Effector memory CD4-positive, alpha-beta T cell (primary cell): ENCODE results near the gene KRTAP5-1.
"Not testable (repeated sequence)": the region's sequence is repeated elsewhere in the genome, so short reads cannot be mapped to it uniquely, and the experiment has no call there.

ENCODE experiments used
- DNase-seq, 3 donors: peaks; one replicate each; pipeline ENCODE4 v3.0.0-alpha.2; 2020
- H3K27ac ChIP-seq: 2 replicates; pipeline ENCODE4 v1.7.0; 2013; ENCODE audit warnings: mild to moderate bottlenecking, low read length, moderate library complexity; ENCODE audit not compliant: insufficient read depth, poor library complexity, severe bottlenecking
- H3K27me3 ChIP-seq: replicated peaks from 2 replicates; pipeline ENCODE4 v1.7.0; 2013; ENCODE audit warnings: mild to moderate bottlenecking, low read length; ENCODE audit not compliant: insufficient read depth, control insufficient read depth, poor library complexity, severe bottlenecking
- H3K36me3 ChIP-seq: 2 replicates; pipeline ENCODE4 v1.7.0; 2013; ENCODE audit warnings: mild to moderate bottlenecking, low read length, moderate library complexity; ENCODE audit not compliant: control insufficient read depth, insufficient read depth
- H3K4me1 ChIP-seq: 2 replicates; pipeline ENCODE4 v1.7.0; 2013; ENCODE audit warnings: low read length, mild to moderate bottlenecking; ENCODE audit not compliant: control insufficient read depth, insufficient read depth, poor library complexity, severe bottlenecking
- H3K4me3 ChIP-seq: 2 replicates; pipeline ENCODE4 v1.7.0; 2013; ENCODE audit warnings: low read length, low read depth, mild to moderate bottlenecking; ENCODE audit not compliant: insufficient read depth, poor library complexity, severe bottlenecking
- H3K9me3 ChIP-seq: 2 replicates; pipeline ENCODE4 v1.7.0; 2013; ENCODE audit warnings: mild to moderate bottlenecking, low read length, moderate library complexity; ENCODE audit not compliant: control insufficient read depth

KRTAP5-1 gene

DNA sequence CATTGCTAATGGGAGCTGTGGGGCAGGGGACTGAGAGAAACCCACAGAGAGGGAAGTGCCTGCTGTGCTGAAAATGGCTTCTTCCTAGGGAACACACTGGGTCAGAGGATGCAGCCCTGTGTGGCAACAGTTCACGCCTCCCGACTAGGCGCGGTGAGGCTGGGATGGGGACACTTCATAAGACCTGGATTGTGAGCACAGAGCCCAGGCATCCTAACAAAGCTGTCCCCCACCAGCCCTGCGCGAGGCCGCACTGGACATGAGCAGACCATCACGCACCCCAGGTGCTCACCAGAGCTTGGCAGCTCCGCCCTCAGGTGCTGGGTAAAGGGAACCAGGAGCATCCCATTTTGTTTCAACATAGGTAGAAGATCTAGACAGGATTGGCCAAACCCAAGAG lies 38.6 kb upstream of the KRTAP5-1 start:
- no peaks in the 10 kb centered on the region for H3K36me3 ChIP-seq
- no peaks in the 10 kb centered on the region for H3K27me3 ChIP-seq

DNA sequence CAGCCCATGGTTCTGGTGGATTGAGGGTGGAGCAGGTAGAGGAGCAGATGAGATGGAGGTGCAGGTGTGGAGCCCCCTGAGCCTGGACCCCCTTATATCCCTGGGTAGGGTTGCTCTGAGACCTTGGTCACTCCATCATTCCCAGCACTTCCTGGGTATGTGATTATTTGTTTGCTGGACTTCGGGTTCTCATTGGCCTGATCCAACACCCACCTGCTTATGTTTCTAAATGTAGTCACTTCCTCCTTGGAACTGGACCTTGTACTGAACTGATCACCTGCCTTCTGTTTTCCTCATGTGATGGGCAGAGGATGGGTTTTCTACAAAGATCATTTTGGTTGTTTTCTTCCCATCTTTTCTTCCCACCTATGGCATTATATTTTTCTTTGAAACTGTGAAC lies 37.0 kb upstream of the KRTAP5-1 start, which contains the start of gene KRTAP5-4:
Gene KRTAP5-4 (minus strand): TSS at position 53 of the 400 bp plus-strand sequence. CDS start 45 bp downstream, at position 8.
- H3K27ac ChIP-seq, result no peak within 1 kb of the TSS
- no peaks in the 10 kb centered on the region for H3K4me1 ChIP-seq
- H3K4me3 ChIP-seq, result no peak within 1 kb of the TSS
- H3K36me3 ChIP-seq, result no peaks in the 10 kb centered on the region
- no peaks in the 10 kb centered on the region for H3K9me3 ChIP-seq
- no peaks in the 10 kb centered on the region for H3K27me3 ChIP-seq
- no peak for DNase-seq

More for the DNA sequence above, 38.6 kb upstream of the KRTAP5-1 start:
- no peak overlapping the region for H3K27ac ChIP-seq
- DNase-seq, result no peak
- no peaks in the 10 kb centered on the region for H3K9me3 ChIP-seq
- H3K4me3 ChIP-seq, result no peak overlapping the region
- H3K4me1 ChIP-seq, result peaks cover 3% of the 10 kb centered on the region

DNA sequence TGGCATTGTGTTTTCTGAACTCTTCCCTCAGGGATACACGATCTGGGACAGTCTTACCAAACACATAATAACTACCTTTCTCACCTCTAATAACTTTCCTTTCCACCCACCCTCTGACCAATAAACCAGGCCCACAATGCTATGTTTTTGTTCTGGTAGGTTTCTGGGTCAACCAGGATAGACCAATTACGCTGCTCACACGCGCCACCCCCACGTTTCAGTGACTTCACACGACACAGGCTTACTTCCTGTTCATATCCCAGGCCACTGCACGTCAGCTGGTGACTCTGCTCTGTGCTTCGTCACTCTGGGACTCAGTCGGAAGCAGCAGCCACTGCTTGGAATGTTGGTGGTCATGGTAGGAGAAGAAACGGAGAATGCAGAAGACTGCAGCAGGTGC lies 34.4 kb upstream of the KRTAP5-1 start:
- Histone ChIP-seq H3K27me3 (no peaks in the 10 kb centered on the region), H3K36me3 (no peaks in the 10 kb centered on the region), H3K27ac (no peak overlapping the region), H3K4me1 (no peaks in the 10 kb centered on the region), H3K9me3 (no peaks in the 10 kb centered on the region), H3K4me3 (no peak overlapping the region)
- DNase-seq, result peak; percentile 6 to 30 (median 8)

DNA sequence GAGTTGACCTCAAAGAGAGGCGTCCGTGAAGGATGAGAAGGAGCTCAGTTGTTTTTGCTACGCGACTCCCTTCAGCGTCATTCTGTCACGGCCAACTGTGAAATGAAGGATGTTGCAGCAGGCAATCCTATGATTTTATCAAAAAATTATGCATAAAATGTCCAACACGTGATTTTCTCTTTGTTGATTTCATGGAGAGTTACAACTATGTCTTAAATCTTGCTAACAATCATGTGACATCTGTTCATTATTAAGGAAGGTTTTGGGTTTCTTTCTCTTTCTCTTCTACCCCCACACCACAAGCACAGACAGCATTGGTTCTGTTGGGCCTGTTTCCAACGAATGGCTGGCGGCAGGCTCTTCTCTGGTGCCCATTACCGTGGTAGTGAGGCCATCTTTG lies 33.1 kb upstream of the KRTAP5-1 start:
- H3K27ac ChIP-seq, result no peak overlapping the region
- no peaks in the 10 kb centered on the region for H3K27me3 ChIP-seq
- no peaks in the 10 kb centered on the region for H3K36me3 ChIP-seq
- no peak for DNase-seq
- H3K9me3 ChIP-seq, result no peaks in the 10 kb centered on the region
- no peaks in the 10 kb centered on the region for H3K4me1 ChIP-seq
- no peak overlapping the region for H3K4me3 ChIP-seq

DNA sequence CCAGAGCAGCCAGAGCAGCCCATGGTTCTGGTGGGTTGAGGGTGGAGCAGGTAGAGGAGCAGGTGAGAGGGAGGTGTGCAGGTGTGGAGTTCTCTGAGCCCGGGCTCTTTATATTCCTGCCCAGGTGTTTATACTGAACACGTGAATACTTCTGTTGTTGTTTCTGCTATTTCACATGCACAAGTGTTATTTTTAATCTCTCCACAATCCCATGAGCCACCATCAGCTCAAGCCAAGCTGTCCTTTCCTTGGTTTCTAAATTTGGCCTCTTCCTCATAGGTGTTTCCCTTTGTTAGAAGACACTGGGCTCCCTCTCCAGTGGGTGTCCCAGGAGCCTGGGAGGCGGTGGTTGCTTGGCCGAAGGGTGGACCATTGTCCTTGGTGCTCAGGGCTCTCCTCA lies 23.3 kb upstream of the KRTAP5-1 start, which contains the start of gene KRTAP5-3:
Gene KRTAP5-3 (minus strand): TSS at position 101 of the 400 bp plus-strand sequence. CDS start 78 bp downstream, at position 23.
- H3K27me3 ChIP-seq, result no peaks in the 10 kb centered on the region
- no peaks in the 10 kb centered on the region for H3K9me3 ChIP-seq
- H3K4me3 ChIP-seq, result no peak within 1 kb of the TSS
- no peak within 1 kb of the TSS for H3K27ac ChIP-seq
- H3K4me1 ChIP-seq, result no peaks in the 10 kb centered on the region
- no peaks in the 10 kb centered on the region for H3K36me3 ChIP-seq
- no peak for DNase-seq

DNA sequence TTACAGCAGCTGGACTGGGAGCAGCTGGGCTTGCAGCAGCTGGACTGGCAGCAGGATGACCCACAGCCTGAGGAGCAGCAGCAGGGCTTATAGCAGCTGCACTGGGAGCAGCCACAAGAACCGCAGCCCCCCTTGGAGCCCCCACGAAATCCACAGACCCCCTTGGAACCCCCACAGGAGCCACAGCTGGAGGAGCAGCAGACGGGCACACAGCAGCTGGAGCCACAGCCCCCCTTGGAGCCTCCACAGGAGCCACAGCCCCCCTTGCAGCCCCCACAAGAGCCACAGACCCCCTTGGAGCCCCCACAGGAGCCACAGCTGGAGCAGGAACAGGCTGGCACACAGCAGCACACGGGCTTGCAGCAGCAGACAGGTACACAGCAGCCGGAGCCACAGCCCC lies 22.8 kb upstream of the KRTAP5-1 start:
- H3K4me3 ChIP-seq, H3K9me3 ChIP-seq, H3K27me3 ChIP-seq, H3K27ac ChIP-seq, H3K36me3 ChIP-seq, H3K4me1 ChIP-seq, DNase-seq: not testable (repeated sequence)

DNA sequence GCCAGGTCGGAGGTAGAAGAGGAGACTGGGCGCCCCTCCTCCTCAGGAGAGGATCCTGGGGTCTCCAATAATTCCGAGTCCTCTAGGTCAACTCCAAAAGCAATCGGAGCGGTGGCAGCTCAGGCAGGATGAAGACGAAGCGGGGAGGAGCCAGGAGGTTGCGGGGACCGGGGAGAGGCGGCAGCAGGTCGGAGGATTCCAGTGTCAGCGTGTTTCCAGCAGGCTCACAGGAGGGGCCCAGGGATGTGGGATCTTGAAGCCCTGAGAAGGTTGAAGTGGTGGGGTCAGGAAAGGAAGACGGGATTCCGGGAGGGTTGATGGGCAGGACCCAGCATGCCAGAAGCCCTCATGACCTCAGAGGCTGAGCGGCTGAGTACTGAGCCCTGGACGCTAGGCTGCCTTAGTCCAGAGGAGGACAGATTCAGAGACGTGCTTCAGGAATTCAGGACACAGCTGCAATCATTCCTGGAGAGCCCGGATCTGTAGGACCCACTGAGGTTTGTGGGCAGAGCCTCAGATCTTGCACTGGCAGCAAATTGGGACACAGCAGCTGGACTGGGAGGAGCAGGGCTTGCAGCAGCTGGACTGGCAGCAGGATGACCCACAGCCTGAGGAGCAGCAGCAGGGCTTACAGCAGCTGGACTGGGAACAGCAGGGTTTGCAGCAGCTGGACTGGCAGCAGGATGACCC lies 22.2 kb upstream of the KRTAP5-1 start:
- H3K4me1 ChIP-seq, DNase-seq, H3K36me3 ChIP-seq, H3K9me3 ChIP-seq, H3K4me3 ChIP-seq, H3K27me3 ChIP-seq, H3K27ac ChIP-seq: not testable (repeated sequence)

DNA sequence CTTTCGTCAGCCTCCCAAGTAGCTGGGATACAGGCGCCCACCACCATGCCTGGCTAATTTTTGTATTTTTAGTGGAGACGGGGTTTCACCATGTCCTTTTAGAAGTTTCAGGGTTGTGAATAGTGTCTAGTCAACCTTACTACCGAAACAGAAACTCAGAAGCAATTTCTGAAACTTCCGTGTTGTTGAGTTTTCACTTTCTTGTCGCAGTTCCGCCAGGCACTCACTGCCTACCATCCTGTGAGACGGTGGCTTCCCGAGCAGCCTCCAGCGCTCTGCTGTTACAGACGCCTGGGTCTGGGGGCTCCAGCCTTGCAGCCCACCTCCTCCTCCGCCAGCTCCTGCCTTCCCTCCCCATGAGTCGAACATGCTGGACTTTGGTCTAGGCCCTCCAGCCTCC lies 20.8 kb upstream of the KRTAP5-1 start:
- H3K4me3 ChIP-seq, H3K27ac ChIP-seq, DNase-seq: not testable (repeated sequence)

DNA sequence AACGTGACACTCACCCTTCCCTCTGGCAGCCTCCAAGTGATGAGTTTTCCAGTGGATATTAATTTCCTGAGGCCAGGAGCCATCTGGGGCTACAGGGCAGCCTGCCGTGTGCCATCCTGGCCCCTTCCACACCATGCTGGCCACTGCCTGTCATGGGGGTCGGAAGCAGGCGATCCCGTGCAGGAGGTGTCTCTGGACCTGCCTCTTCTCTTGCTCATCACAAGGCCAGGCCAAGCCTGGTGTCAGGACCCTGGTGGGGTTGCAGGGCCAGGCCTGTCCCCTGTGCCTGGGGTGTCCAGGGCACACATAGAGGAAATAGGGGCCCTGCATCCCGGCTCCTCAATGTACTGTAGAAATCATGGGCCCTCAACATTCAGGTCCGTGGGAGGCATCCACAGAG lies 19.6 kb upstream of the KRTAP5-1 start:
- H3K4me1 ChIP-seq, result no peaks in the 10 kb centered on the region
- H3K27ac ChIP-seq, result no peak overlapping the region
- no peaks in the 10 kb centered on the region for H3K36me3 ChIP-seq
- H3K27me3 ChIP-seq, result no peaks in the 10 kb centered on the region
- no peak for DNase-seq
- no peak overlapping the region for H3K4me3 ChIP-seq
- H3K9me3 ChIP-seq, result no peaks in the 10 kb centered on the region

More for the DNA sequence above, 20.8 kb upstream of the KRTAP5-1 start:
- H3K27me3 ChIP-seq, H3K9me3 ChIP-seq, H3K4me1 ChIP-seq, H3K36me3 ChIP-seq: not testable (repeated sequence)

DNA sequence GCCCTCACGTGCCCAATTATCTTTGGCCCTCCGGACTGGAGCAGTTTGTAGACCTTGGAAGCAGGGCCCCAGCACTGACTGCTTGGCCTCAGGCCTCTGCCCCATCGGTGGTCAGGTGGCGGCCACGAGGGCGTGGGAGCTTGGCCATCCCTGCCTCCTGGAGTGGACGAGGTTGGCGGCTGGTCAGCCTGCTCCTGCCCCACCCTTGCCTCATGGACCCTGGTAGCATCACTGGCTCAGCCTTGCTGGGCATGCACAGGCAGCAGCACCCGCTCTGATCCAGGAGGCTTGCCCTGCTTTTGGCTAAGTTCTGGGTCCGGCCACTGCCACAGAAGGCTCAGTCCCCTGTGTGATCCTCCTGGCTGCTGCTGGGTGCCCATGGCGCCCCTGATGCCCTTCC lies 19.1 kb upstream of the KRTAP5-1 start:
- Histone ChIP-seq H3K27ac (no peak overlapping the region), H3K4me1 (no peaks in the 10 kb centered on the region), H3K36me3 (no peaks in the 10 kb centered on the region), H3K9me3 (no peaks in the 10 kb centered on the region), H3K4me3 (no peak overlapping the region), H3K27me3 (no peaks in the 10 kb centered on the region)
- no peak for DNase-seq
